RWPE1 (cell line): ENCODE results near the gene CEMIP.

Experiments used
- CTCF ChIA-PET: fragments of 350-600 bp; sonication (Branson Sonifier 250); formaldehyde crosslinking; extraction: SDS; loops from one replicate; lab custom pipeline; 2021; lab: Yijun Ruan, JAX
- POLR2A ChIA-PET: fragments of 400-600 bp; formaldehyde crosslinking; extraction: SDS; loops from one replicate; lab custom pipeline; 2020; ENCODE audit warnings: antibody characterized with exemption; ENCODE audit not compliant: low non-redundant PET; lab: Yijun Ruan, JAX
- DNase-seq: peaks from one replicate; pipeline ENCODE4 v3.0.0; 2012; ENCODE audit warnings: low spot score
- H3K27ac ChIP-seq: fragments of 450-650 bp; 2 replicates; pipeline ENCODE4 v1.5.1; 2017
- TF ChIP-seq, protein P1 (sequence below): fragments of 450-650 bp; conservative IDR thresholded peaks from 2 replicates; pipeline ENCODE4 v1.5.1; 2017; ENCODE audit warnings: low read depth, mild to moderate bottlenecking

The CEMIP gene

DNA sequence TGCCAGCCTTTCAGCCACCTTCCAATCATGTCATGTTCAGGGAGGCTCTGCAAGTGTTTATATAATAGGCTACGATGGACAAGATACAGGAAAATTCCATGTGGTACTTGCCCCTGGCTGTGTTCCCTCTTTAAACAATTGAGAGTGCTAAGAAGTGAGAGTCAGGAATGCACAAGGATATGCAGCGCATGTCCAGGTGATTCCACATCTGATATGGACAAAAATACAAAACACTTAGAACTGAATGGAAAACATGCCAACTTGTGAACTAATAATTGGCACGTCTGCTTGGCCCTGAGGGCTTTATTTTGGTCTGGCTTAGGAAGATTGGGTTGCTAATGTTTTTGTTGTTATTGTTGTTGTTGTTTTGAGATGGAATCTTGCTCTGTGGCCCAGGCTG, 100.9 kb downstream of the CEMIP start:
- TF ChIP-seq, protein P1, sequence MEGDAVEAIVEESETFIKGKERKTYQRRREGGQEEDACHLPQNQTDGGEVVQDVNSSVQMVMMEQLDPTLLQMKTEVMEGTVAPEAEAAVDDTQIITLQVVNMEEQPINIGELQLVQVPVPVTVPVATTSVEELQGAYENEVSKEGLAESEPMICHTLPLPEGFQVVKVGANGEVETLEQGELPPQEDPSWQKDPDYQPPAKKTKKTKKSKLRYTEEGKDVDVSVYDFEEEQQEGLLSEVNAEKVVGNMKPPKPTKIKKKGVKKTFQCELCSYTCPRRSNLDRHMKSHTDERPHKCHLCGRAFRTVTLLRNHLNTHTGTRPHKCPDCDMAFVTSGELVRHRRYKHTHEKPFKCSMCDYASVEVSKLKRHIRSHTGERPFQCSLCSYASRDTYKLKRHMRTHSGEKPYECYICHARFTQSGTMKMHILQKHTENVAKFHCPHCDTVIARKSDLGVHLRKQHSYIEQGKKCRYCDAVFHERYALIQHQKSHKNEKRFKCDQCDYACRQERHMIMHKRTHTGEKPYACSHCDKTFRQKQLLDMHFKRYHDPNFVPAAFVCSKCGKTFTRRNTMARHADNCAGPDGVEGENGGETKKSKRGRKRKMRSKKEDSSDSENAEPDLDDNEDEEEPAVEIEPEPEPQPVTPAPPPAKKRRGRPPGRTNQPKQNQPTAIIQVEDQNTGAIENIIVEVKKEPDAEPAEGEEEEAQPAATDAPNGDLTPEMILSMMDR = no peak
- no peak for DNase-seq
- CTCF ChIA-PET = interaction anchor here (0.7 kb wide), 1 partner anchor 9 kb away, joined by 3 read pairs; no protein-coding TSS in a partner anchor
- POLR2A ChIA-PET = no interaction called here
- no peak overlapping the region for H3K27ac ChIP-seq

DNA sequence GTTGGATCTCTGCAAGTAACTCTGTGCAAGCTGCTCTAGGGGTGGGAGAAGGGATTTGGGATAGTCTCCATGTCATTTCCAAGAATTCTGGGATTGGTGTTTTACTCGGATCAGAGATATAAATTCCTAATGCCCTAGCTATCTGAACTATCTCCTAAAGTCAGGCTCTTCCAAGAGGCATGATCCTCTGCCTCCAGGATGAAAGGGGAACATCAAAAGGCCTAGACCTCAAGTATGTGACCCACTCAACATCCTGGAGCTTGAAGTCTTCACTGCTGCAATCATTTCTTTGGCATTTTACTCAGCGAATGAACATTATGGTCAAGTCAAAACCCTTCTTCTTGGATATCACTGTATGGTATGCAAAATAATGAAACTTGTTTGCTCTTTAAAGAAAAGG, 104.5 kb downstream of the CEMIP start:
- CTCF ChIA-PET = interaction anchor here (0.6 to 0.7 kb wide), 2 partner anchors 371 to 610 kb away, joined by 3 to 5 read pairs; no protein-coding TSS in a partner anchor
- POLR2A ChIA-PET = no interaction called here
- no peak for DNase-seq
- TF ChIP-seq, protein P1 = no peak
- no peak overlapping the region for H3K27ac ChIP-seq

DNA sequence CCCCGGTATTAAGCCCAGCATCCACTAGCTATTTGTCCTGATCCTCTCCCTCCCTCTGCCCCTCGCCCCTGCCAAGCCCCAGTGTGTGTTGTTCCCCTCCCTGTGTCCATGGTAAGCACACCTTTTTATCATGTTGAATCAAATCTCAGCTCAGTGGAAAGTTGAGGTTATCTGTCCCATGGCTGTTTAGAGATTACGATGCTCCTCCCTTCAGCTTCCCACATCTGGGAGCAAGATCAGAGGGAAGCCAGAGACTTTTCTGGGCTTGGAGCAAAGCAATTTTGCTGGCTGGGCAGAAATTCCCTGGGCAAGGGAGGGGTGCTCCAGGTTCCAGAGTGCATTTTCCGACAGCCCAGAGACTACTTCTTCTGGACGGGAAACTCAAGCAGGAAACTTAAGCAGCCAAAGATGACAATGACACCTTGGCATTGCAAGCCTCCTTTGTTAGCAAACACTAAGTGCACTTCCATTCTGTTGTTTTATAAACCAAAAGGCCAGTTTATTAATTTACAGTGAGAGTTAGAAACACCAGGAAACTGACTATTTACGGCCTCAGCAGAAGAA, 105.9 kb downstream of the CEMIP start:
- DNase-seq = no peak
- ChIA-PET CTCF (no interaction called here), POLR2A (no interaction called here)
- no peak overlapping the region for H3K27ac ChIP-seq
- TF ChIP-seq, protein P1 = no peak

DNA sequence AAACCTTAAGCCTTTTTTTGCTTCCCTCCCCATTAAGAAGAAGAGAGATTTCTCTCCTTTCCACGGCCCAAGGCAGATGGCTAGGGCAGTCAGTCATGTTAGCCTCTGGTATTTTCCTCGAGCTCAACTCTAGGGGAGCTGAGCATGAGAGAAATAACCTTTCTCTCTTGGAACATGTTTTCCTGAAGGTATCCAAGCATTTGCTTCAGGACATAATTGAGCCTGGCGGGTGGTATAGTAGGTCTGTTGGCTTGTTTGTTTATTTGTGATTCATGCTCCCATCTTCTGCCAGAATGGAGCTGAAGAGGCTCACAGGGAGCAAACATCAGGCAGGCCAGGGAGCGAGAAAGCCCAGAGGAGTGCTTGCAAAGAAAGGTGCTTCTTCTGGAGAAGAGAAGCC, 108.0 kb downstream of the CEMIP start:
- no peak for DNase-seq
- no peak overlapping the region for H3K27ac ChIP-seq
- POLR2A ChIA-PET = no interaction called here
- TF ChIP-seq, protein P1 = no peak
- CTCF ChIA-PET = no interaction called here

DNA sequence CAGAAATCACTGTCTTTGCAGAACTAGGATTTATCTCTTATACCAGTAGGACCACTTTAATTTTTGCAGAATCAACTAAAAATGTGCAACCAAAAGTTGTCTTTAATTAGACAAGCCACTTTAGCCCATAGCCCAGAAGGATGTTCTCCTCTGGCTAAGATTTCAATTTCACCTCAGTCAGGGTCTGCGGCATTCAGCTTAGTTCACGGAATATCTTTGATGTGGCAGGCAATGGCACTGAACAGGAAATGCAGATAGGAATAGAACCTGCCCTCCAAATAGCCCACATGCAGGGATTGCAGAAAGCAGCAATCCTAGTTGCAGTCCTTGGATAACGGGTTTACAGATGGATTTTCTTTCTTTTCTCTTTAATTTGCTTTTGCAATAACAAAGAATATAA, 109.7 kb downstream of the CEMIP start:
- H3K27ac ChIP-seq = no peak overlapping the region
- CTCF ChIA-PET = no interaction called here
- DNase-seq = no peak
- TF ChIP-seq, protein P1 = no peak
- POLR2A ChIA-PET = no interaction called here

DNA sequence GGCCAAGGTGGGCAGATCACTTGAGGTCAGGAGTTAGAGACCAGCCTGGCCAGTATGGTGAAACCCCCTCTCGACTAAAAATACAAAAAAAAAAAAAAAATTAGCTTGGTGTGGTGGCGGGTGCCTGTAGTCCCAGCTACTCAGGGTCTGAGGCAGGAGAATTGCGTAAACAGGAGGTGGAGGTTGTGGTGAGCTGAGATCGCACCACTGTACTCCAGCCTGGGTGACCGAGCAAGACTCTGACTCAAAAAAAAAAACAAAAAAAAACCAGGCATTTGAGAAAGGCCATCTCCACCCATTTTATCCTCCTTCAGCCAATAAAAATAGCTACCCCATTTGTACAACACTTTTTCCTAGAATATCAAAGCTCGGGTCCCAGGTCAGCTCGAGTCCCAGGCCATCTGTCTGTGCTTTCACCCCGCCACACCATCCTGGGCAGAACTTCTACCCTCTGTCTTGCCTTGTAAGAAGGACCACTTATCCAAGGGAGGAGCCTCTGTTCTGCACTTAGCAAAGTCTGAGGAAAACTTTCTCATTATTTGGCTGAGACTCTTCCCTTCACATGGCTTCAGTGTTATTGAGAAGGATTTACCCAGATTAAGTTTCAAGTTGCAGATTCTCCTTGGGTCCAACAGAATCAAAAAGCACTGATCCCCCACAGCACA, 111.3 kb downstream of the CEMIP start:
- POLR2A ChIA-PET = no interaction called here
- no peak overlapping the region for H3K27ac ChIP-seq
- TF ChIP-seq, protein P1 = no peak
- DNase-seq = no peak
- CTCF ChIA-PET = interaction anchor here (0.6 to 1.2 kb wide), 4 partner anchors 80 to 533 kb away, joined by 3 to 4 read pairs (median 4); no protein-coding TSS in a partner anchor
